C4-2B (cell line): ENCODE data around the gene SP2.

Source experiments
- ZFX ChIP-seq: fragments of 450-650 bp; IDR thresholded peaks from 2 replicates; pipeline ENCODE4 v1.6.1; 2017
- TF ChIP-seq, protein P1 (sequence below): fragments of 450-650 bp; conservative IDR thresholded peaks from 2 replicates; pipeline ENCODE4 v1.5.1; 2017; ENCODE audit warnings: mild to moderate bottlenecking

DNA sequence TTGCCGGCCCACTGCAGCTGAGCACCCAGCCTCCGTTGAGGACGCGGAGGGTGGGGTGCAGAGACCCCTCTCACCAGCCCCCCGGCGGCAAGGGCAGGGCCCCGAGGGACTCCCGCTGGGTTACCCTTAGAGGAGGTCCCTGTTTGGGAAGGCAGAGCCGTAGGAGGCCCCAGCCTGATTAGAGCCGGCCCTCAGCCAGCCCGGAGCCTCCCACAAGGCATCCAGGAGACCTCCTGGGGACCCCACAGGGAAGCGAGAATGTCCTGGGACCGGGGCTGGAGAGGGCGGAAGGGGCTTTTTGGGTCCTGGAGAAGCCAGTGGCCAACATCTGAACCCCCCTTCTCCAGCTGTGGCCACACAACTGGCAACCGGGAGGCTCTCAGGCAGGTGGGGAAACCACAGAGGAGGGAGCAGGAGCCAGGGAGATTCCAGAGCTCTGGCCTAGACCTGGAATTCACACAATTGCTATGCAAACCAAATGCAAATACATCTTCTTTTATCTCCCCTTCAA, 23.3 kb upstream of the SP2 start:
- TF ChIP-seq, protein P1, sequence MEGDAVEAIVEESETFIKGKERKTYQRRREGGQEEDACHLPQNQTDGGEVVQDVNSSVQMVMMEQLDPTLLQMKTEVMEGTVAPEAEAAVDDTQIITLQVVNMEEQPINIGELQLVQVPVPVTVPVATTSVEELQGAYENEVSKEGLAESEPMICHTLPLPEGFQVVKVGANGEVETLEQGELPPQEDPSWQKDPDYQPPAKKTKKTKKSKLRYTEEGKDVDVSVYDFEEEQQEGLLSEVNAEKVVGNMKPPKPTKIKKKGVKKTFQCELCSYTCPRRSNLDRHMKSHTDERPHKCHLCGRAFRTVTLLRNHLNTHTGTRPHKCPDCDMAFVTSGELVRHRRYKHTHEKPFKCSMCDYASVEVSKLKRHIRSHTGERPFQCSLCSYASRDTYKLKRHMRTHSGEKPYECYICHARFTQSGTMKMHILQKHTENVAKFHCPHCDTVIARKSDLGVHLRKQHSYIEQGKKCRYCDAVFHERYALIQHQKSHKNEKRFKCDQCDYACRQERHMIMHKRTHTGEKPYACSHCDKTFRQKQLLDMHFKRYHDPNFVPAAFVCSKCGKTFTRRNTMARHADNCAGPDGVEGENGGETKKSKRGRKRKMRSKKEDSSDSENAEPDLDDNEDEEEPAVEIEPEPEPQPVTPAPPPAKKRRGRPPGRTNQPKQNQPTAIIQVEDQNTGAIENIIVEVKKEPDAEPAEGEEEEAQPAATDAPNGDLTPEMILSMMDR = no peak
- no peak for TF ChIP-seq ZFX
